RWPE1 (cell line): ENCODE measurements around the gene VPREB1.
A peak's percentile ranks its signal among the peaks of the same experiment; 100 is the strongest.
"Not testable (repeated sequence)": the region's sequence is repeated elsewhere in the genome, so short reads cannot be mapped to it uniquely, and the experiment has no call there.

Experiments used
- CTCF ChIA-PET: fragments of 350-600 bp; sonication (Branson Sonifier 250); formaldehyde crosslinking; extraction: SDS; loops from one replicate; lab custom pipeline; 2021; lab: Yijun Ruan, JAX
- POLR2A ChIA-PET: fragments of 400-600 bp; formaldehyde crosslinking; extraction: SDS; loops from one replicate; lab custom pipeline; 2020; ENCODE audit warnings: antibody characterized with exemption; ENCODE audit not compliant: low non-redundant PET; lab: Yijun Ruan, JAX
- DNase-seq: peaks from one replicate; pipeline ENCODE4 v3.0.0; 2012; ENCODE audit warnings: low spot score
- H3K27ac ChIP-seq: fragments of 450-650 bp; 2 replicates; pipeline ENCODE4 v1.5.1; 2017
- CTCF ChIP-seq: fragments of 450-650 bp; conservative IDR thresholded peaks from 2 replicates; pipeline ENCODE4 v1.5.1; 2017; ENCODE audit warnings: low read depth, mild to moderate bottlenecking

Gene VPREB1

GRCh38 chr22:22245256-22245909 is 797 bp downstream of the VPREB1 start:
- H3K27ac ChIP-seq = no peak overlapping the region
- no peak for DNase-seq
- no peak for TF ChIP-seq CTCF
- CTCF ChIA-PET = no interaction called here
- POLR2A ChIA-PET = no interaction called here

- no peak for DNase-seq
- no peak for TF ChIP-seq CTCF
- no peak overlapping the region for H3K27ac ChIP-seq
- POLR2A ChIA-PET = no interaction called here
- CTCF ChIA-PET = interaction anchor here (0.5 kb wide), 1 partner anchor 1524 kb away, joined by 3 read pairs; no protein-coding TSS in a partner anchor
These were observed 1.4 kb downstream of the VPREB1 start for GRCh38 chr22:22245935-22246525.

- TF ChIP-seq CTCF = no peak
- CTCF ChIA-PET = interaction anchor here (0.5 kb wide), 1 partner anchor 1523 kb away, joined by 3 read pairs; no protein-coding TSS in a partner anchor
- DNase-seq = no peak
- POLR2A ChIA-PET = no interaction called here
- H3K27ac ChIP-seq = no peak overlapping the region
These were observed 2.1 kb downstream of the VPREB1 start for GRCh38 chr22:22246706-22247105.

GRCh38 chr22:22248878-22249277 is 4.3 kb downstream of the VPREB1 start:
- ChIA-PET POLR2A (no interaction called here), CTCF (no interaction called here)
- DNase-seq = no peak
- TF ChIP-seq CTCF = no peak
- no peak overlapping the region for H3K27ac ChIP-seq

GRCh38 chr22:22250651-22251050 is 6.1 kb downstream of the VPREB1 start:
- H3K27ac ChIP-seq, POLR2A ChIA-PET, CTCF ChIA-PET, DNase-seq: not testable (repeated sequence)

GRCh38 chr22:22256133-22256532 is 11.5 kb downstream of the VPREB1 start:
- DNase-seq, CTCF ChIA-PET, H3K27ac ChIP-seq, POLR2A ChIA-PET: not testable (repeated sequence)

GRCh38 chr22:22258597-22259415 is 14.2 kb downstream of the VPREB1 start:
- CTCF ChIA-PET, POLR2A ChIA-PET, DNase-seq: not testable (repeated sequence)

GRCh38 chr22:22260169-22260568 is 15.6 kb downstream of the VPREB1 start:
- H3K27ac ChIP-seq, DNase-seq, POLR2A ChIA-PET, CTCF ChIA-PET: not testable (repeated sequence)

More at GRCh38 chr22:22258597-22259415, 14.2 kb downstream of the VPREB1 start:
- H3K27ac ChIP-seq = not testable (repeated sequence)

- CTCF ChIA-PET, H3K27ac ChIP-seq, POLR2A ChIA-PET, DNase-seq: not testable (repeated sequence)
These were observed 16.0 kb downstream of the VPREB1 start for GRCh38 chr22:22260586-22260985.

GRCh38 chr22:22262332-22263074 is 17.9 kb downstream of the VPREB1 start:
- CTCF ChIA-PET, POLR2A ChIA-PET, H3K27ac ChIP-seq: not testable (repeated sequence)
- DNase-seq = peak; percentile 6

GRCh38 chr22:22263823-22264222 is 19.2 kb downstream of the VPREB1 start:
- H3K27ac ChIP-seq, DNase-seq, POLR2A ChIA-PET, CTCF ChIA-PET: not testable (repeated sequence)
